Urinary bladder (tissue), 4 donors: Measurements from ENCODE around the gene SLC12A2. TPM values are rescaled to one million over a fixed set of nuclear protein-coding genes. Genes with fewer than 3 reads are reported as not detected.

Experiments used
- DNase-seq: peaks from one replicate; pipeline ENCODE4 v3.0.0-alpha.2; 2015; ENCODE audit errors: extremely low spot score
- H3K27ac ChIP-seq: one replicate; pipeline ENCODE4 v1.5.1; 2013; ENCODE audit warnings: low read depth, mild to moderate bottlenecking, moderate library complexity
- H3K36me3 ChIP-seq: one replicate; pipeline ENCODE4 v1.6.1; 2013; ENCODE audit warnings: mild to moderate bottlenecking, moderate library complexity; ENCODE audit not compliant: insufficient read depth
- H3K4me1 ChIP-seq: one replicate; pipeline ENCODE4 v1.6.1; 2013; ENCODE audit warnings: mild to moderate bottlenecking, moderate library complexity; ENCODE audit not compliant: insufficient read depth
- H3K4me3 ChIP-seq: one replicate; pipeline ENCODE4 v1.5.1; 2013; ENCODE audit warnings: low read depth, low read length
- whole genome bisulfite sequencing: extraction: QIAGEN DNeasy Blood & Tissue Kit; methylation state at CpG from one replicate; pipeline ENCODE4 v1.1.7; 2013; 5-methylcytosine and 5-hydroxymethylcytosine counted together
- polyA plus RNA-seq: library from polyadenylated mRNA; stranded (reverse); fragments of 200-250 nt; gene quantifications from one replicate; pipeline ENCODE4 v1.2.3, GENCODE V29; 2013
- total RNA-seq: library from RNA; depleted of rRNA; stranded (reverse); fragments of >200 nt; gene quantifications from one replicate; pipeline ENCODE4 v1.2.3, GENCODE V29; 2014
- donor health status: healthy with polysubstance abuse.
- donor health status: healthy.

SLC12A2 gene
- 63.9 TPM for total RNA-seq
- polyA plus RNA-seq: 7.9 TPM

DNA sequence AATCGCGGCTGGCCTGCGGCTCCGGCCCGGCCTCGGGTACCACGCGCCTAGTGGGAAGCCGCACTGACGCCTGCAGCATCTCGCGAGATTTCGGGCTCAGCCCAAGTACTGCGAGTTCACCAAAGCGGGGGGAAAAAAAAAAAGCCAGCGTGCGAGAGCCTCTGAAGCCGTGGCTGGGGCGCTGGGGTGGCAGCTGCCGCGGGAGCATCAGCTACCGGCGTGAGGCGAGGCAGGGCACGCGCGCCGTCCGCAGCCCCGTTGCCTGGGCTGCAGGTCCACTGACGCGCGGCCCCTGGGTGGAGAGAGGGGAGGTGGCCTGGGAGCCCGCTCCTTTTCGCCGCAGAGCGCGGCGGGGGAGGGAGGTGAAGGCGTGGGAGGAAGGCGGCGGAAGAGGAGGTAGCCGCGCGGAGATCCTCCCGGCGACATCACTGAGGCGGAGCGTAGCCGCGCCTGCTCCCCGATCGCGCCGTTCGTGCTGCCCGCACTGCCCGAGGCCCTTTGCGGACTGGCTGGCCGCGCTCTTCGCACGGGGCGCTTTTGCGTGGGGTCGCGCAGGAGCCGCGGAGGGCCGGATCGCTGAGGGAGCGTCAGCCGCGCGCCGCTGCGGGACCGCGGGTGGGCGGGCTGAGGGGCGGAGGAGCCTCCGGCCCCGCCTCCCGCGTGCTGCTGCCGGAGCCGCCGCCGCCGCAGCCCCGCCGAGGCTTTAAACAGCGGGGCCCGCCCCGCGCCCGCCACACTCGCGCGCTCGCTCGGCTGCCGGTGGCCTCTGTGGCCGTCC is at the start of gene SLC12A2:
Gene SLC12A2, plus strand, starts transcription at position 734 of the 778 bp plus-strand sequence. CDS start 189 bp downstream, outside the sequence.
- peaks cover 3% of the 10 kb centered on the region for H3K36me3 ChIP-seq
- H3K4me3 ChIP-seq: peak within 1 kb of the TSS; percentile 93
- DNase-seq: peak; percentile 88
- H3K4me1 ChIP-seq: no peaks in the 10 kb centered on the region
- under 1% methylated on average over 103 of the region's 104 CpGs for WGBS
- peak within 1 kb of the TSS; percentile 96 for H3K27ac ChIP-seq

DNA sequence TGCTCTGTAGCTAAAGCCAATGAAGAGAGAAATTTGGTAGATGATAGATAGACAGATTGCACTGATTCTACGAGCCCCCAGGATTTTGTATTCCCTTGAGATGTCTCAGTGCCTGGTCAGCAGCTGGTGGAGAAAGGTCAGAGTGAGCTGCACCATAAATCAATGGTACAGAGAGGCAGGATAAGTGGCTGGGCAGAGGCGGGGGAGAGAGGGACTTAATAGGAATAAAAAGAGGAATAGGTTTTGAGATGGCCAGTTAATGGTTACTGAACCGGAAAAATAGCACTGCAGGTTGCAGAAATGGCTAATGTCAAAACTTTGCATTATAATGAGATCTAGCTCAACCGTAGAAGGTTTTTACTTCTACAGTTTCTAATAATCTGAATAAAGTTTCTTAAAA is 47.9 kb upstream of the SLC12A2 start:
- no peaks in the 10 kb centered on the region for H3K4me1 ChIP-seq
- WGBS: 84% methylated on average over 4 of the region's 4 CpGs
- H3K27ac ChIP-seq: no peak overlapping the region
- no peak overlapping the region for H3K4me3 ChIP-seq
- no peaks in the 10 kb centered on the region for H3K36me3 ChIP-seq
- DNase-seq: no peak

DNA sequence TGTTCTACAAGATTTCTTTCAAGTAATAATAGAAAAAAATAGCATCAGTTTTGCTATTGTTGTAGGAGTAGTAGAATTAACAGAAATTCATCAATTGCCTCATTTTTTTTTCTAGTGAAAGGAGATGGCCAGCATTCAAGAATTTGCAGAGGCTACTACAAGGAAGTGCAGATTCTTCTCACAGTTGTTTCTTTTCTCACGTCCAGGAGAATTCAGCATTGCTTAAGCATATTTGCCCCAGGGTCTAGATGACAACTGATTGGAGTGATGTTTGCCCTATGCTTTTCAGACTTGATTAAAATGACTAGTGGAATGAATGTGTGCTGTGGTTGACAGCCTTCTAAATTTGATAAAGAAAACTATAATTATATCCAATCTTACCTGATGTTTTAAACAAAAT is 46.6 kb upstream of the SLC12A2 start:
- Histone ChIP-seq H3K4me3 (no peak overlapping the region), H3K27ac (no peak overlapping the region), H3K36me3 (no peaks in the 10 kb centered on the region), H3K4me1 (no peaks in the 10 kb centered on the region)
- DNase-seq: no peak
- 42% methylated on average over 1 of the region's 1 CpG for WGBS

DNA sequence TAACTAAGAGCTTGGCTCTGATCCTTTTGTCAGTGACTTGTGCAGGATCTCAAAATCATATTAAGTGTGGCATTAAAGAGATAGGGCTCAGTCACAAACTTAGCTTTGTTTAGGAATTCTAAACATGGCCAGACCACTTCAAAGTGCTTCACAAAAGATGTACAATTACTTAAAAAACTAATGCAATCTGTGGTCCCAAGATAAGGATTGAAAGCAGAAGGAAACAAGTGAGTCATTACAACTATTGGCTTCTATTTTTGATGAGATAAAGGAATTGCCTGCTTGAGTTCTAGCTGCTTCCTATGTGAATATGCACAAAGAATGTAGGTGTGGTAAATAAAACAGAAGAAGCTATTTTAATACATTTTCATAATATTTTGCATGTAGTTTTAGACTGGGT is 44.9 kb upstream of the SLC12A2 start:
- Histone ChIP-seq H3K36me3 (no peaks in the 10 kb centered on the region), H3K4me1 (no peaks in the 10 kb centered on the region), H3K27ac (no peak overlapping the region), H3K4me3 (no peak overlapping the region)
- DNase-seq: no peak

DNA sequence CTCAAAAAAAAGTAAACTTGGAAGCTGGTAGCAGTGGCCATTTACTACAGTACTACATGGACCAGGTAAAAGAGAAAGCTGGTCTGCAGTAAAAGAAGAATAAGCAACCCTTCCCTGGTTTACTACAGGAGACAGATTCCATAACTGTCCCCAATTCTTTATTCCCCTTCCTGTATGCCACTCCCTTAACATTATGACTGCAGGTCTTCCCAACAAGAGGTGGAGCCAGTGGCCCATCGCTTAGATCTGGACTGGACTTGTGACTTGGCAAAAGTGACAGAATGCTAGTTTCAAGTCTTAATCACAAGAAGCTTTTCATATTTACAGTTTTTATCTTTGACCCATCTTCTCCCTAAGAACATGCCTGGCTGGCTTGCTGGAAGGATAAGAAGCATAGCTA is 42.6 kb upstream of the SLC12A2 start:
- no peak for DNase-seq
- Histone ChIP-seq H3K36me3 (no peaks in the 10 kb centered on the region), H3K27ac (no peak overlapping the region), H3K4me3 (no peak overlapping the region), H3K4me1 (no peaks in the 10 kb centered on the region)
- 97% methylated on average over 1 of the region's 1 CpG for WGBS

DNA sequence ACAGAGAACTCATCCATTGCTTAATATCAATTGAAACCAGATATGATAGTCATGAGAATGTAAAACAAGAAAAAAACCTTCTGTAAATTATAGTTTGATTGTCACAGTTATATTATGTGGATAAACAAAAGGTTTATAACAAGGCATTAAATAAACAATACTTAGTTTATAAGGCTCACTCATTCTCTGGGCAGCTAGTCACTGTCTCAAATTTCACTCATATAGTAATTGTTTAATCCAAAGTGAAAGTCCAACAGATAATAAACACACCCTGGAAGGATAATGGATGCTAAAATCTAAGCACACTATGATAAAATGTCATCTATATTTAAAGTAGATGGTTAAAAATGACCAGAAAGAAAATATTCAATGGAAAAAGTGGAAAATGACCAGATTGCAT is 30.8 kb upstream of the SLC12A2 start:
- Histone ChIP-seq H3K4me1 (no peaks in the 10 kb centered on the region), H3K4me3 (no peak overlapping the region), H3K36me3 (no peaks in the 10 kb centered on the region), H3K27ac (no peak overlapping the region)
- DNase-seq: no peak

DNA sequence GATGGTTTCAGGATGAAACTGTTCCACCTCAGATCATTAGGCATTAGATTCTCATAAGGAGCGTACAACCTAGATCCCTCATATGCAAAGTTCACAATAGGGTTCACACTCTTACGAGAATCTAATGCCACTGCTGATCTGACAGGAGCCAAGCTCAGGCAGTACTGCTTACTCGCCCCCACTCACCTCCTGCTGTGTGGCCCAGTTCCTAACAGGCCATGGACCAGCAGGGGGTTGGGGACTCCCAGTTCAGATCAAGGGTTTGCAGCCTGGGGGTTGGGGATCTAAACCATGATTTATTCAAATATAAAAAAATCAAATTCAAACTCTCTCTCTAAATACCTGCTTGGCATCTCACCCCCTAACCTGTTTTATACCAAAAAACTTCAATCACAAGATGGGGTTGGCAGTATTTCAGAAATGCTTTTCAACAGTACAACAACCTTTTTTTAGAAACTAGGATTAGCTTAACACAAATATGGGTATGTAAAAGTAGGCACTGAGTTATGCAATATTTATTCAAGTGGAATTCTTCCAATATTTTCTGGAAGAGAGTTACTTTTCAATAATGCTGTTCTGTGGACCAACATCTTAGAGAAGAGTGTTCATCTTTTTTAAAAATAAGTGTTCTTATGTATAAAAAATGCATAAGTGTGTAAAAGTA is 30.1 kb upstream of the SLC12A2 start:
- no peak overlapping the region for H3K4me3 ChIP-seq
- no peaks in the 10 kb centered on the region for H3K4me1 ChIP-seq
- no peak overlapping the region for H3K27ac ChIP-seq
- 70% methylated on average over 3 of the region's 3 CpGs for WGBS
- no peaks in the 10 kb centered on the region for H3K36me3 ChIP-seq
- no peak for DNase-seq

DNA sequence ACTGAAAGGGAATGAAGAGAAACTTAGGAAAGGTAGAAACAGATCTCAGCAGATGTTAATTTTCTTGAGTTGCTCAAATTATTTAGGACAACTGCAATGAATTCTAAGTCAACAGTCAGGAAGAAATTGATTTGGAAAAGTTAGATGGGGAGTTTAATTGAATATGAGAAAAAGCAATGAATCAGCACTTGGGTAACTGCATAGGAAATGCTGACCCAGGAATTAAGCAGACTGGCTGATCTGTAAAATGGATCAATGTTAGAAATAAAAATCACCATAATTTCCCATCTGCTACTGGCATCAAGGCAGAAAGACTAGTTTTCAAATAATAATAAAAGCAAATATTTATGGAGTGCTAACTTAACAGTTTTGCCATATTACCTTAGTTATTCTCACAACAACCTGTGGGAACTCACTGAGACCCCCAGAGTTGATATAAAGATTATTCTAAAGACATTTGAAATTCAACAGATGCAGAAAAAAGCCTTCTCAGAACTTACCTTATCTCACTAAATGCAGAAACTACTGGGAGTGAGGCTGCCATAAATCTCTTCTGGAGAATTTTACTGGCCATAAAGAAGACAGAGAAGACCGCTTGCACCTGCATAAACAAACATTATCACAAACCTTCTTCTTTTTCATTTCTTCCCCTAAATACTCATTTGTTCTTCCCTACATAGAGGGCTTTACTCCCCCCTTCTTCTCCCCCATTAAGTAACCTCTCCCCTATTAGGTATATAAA is 22.8 kb upstream of the SLC12A2 start:
- WGBS: 82% methylated on average over 1 of the region's 1 CpG
- H3K27ac ChIP-seq: peak overlapping the region; percentile 23
- no peaks in the 10 kb centered on the region for H3K36me3 ChIP-seq
- no peaks in the 10 kb centered on the region for H3K4me1 ChIP-seq
- H3K4me3 ChIP-seq: no peak overlapping the region
- DNase-seq: no peak

DNA sequence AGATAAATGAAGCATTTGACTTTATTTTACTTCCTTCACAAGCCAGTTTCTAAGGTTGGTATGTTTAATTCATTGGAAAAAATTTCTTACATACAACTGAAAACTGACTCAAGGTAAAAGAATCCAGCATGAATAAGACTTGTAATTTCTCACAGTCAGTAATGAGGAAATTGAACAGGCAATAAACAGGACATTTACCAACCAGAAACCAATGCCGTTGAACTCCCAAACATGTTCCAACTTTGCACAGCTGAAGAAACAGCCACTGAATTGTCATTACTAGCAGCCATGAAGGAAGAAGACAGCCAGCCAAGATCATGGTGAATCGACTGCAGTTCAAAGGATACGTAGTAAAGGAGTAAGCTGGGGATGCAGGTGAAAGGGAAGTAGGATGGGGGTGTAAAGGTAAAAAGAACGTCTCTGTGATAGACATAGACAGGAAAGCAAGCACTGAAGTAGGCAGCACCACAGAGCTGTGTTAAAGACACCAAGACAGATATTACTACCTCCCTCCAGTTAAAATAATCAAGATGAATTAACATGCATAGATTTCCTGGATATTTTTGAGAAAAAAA is 21.3 kb upstream of the SLC12A2 start:
- Histone ChIP-seq H3K4me1 (no peaks in the 10 kb centered on the region), H3K36me3 (no peaks in the 10 kb centered on the region), H3K27ac (no peak overlapping the region), H3K4me3 (no peak overlapping the region)
- 78% methylated on average over 4 of the region's 4 CpGs for WGBS
- no peak for DNase-seq

DNA sequence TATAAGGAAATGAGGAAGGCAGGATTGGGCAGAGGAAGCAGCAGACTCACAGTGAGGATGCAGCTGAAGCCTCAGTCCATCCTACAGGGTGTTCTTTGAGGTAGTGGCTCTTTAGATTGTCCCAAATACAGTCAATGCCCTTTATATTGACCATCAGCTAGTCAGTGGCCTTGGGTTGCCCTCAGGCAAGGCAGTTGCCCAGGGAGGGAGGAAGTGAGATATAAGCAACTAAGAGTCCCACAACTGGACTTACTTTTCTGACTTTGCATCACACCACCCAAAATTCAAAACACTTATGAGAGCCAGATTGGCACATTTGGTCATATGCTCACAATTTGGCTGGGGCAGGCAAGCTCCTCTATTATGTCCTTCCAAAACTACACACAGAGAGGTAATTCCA is 9.4 kb upstream of the SLC12A2 start:
- Histone ChIP-seq H3K4me3 (no peak overlapping the region), H3K4me1 (no peaks in the 10 kb centered on the region), H3K36me3 (no peaks in the 10 kb centered on the region), H3K27ac (no peak overlapping the region)
- no peak for DNase-seq

DNA sequence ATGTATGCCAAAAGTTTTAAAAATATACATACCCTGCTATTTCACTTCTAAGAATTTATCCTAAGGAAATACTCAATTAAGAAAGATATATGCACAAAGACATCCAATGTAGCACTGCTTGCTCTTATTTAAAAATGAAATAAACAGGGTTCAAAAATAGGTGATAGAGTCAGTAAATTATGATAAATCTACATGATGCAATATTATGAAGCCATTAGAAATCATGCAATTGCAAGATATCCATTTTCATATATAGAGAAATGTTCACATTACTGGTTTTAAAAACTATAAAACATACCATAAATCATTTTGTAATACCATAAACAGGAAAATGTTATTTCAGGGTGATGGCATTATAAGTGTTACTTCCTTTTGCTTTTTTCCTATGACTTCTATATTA is 8.6 kb upstream of the SLC12A2 start:
- no peak overlapping the region for H3K27ac ChIP-seq
- no peaks in the 10 kb centered on the region for H3K36me3 ChIP-seq
- DNase-seq: no peak
- H3K4me1 ChIP-seq: no peaks in the 10 kb centered on the region
- no peak overlapping the region for H3K4me3 ChIP-seq

DNA sequence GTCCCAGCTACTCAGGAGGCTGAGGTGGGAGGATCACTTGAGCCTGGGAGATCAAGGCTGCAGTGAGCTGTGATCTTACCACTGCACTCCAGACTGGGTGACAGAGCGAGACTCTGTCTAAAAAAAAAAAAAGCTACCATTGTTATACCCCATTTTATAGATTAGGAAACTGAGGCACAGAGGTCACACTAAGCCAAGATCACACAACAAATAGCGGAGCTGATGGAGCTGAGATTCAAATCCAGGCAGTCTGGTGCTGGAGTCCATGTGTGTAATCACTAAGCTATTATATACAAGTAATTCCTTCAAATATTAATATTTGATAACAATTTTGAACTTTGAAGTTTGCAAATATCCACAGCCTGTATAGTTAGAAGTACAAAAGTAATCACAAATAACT is 6.0 kb upstream of the SLC12A2 start:
- WGBS: 96% methylated on average over 2 of the region's 2 CpGs
- H3K4me3 ChIP-seq: no peak overlapping the region
- no peaks in the 10 kb centered on the region for H3K36me3 ChIP-seq
- H3K27ac ChIP-seq: no peak overlapping the region
- no peak for DNase-seq
- no peaks in the 10 kb centered on the region for H3K4me1 ChIP-seq

DNA sequence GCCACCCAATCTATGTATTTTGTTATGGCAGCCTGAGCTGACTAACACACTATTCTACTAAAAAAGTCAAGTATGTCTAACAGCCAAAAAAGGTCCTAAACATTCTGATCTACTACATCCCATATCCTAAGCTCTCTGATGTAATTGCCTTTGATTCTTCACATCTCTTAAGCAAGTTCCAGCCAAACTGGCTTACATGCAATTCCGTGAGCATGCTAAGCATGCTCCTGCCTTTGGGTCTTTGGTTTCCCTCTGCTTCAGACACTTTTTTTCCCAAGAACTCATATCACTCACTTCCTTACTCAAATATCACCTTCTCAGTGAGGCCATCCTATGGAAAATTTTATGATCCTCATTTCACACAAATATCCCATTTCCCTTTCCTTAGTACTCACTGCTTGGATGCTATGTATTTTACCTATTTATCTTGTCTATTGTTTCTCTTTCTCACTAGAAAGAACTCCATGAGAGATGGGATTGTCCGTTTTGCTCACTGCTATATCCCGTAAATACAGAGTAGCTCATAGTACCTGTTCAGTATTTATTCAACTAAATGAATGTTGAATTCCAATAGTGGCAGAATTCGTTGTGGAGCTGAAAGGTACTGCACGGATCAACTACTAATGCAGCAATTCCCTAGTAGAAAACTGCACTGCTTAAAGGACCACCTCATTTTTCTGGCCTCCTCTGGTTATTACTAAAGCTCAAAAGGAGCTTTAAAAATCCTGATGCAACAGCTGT is 2.3 kb upstream of the SLC12A2 start:
- no peak overlapping the region for H3K27ac ChIP-seq
- no peaks in the 10 kb centered on the region for H3K36me3 ChIP-seq
- H3K4me1 ChIP-seq: no peaks in the 10 kb centered on the region
- peak overlapping the region; percentile 93 for H3K4me3 ChIP-seq
- DNase-seq: no peak
- WGBS: 56% methylated on average over 5 of the region's 5 CpGs
